D721Med (cell line): Measurements from ENCODE around the gene TRPM3.

Experiments used
- DNase-seq: peaks from one replicate; pipeline ENCODE4 v3.0.0; 2011; ENCODE audit warnings: low spot score; ENCODE audit not compliant: insufficient read length
- FAIRE-seq: peaks from 2 replicates; lab custom pipeline; 2011; peaks lifted over from hg19 to GRCh38; lab: Jason Lieb, UNC
- TF ChIP-seq, protein P1 (sequence below): IDR thresholded peaks from 2 replicates; pipeline ENCODE4 v1.5.1; 2012; ENCODE audit warnings: mild to moderate bottlenecking, control low read depth; ENCODE audit not compliant: insufficient read depth; ENCODE audit errors: missing control alignments

Gene TRPM3

GRCh38 chr9:70832492-70832891 is 288.9 kb downstream of the TRPM3 start:
- no peak for FAIRE-seq
- TF ChIP-seq, protein P1, sequence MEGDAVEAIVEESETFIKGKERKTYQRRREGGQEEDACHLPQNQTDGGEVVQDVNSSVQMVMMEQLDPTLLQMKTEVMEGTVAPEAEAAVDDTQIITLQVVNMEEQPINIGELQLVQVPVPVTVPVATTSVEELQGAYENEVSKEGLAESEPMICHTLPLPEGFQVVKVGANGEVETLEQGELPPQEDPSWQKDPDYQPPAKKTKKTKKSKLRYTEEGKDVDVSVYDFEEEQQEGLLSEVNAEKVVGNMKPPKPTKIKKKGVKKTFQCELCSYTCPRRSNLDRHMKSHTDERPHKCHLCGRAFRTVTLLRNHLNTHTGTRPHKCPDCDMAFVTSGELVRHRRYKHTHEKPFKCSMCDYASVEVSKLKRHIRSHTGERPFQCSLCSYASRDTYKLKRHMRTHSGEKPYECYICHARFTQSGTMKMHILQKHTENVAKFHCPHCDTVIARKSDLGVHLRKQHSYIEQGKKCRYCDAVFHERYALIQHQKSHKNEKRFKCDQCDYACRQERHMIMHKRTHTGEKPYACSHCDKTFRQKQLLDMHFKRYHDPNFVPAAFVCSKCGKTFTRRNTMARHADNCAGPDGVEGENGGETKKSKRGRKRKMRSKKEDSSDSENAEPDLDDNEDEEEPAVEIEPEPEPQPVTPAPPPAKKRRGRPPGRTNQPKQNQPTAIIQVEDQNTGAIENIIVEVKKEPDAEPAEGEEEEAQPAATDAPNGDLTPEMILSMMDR, result no peak
- no peak for DNase-seq

GRCh38 chr9:70830618-70831017 is 290.8 kb downstream of the TRPM3 start:
- FAIRE-seq (no peak), DNase-seq (no peak)
- TF ChIP-seq, protein P1, result no peak

DNA sequence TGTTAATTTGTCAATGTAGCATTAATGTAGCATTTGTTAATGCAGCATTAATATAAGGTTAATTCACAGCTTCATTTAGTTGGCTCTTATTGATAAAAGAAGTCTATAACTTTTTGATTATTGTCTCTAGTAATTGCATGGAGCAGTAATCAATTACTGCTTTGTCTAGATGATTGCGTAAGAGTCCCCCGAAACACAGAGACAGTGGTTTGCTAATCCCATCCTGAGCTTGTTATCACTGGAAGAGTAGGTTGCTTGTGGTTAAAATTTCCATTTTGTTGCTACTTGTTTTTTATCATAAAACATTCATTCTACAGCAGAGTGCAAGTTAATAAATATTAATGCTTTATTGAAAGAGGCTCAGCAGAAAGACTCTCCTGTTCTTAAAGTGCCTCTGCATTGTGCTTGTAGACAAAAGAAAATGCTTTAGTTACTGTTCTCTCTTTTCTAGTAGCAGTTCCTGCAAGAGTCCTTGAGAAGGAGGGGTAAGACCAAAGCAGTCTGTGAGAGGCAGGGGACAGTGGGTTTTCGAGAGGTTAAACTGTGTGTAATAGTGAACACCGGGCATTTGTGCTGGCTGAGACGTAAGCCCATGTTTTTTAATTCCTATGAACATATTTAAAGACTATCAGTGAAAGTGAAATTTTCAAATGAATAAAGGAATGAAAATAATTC is 291.7 kb downstream of the TRPM3 start:
- TF ChIP-seq, protein P1, result no peak
- FAIRE-seq (no peak), DNase-seq (no peak)

- DNase-seq (no peak), FAIRE-seq (no peak)
- TF ChIP-seq, protein P1, result no peak
Measured at GRCh38 chr9:70826562-70826961, 294.9 kb downstream of the TRPM3 start.

DNA sequence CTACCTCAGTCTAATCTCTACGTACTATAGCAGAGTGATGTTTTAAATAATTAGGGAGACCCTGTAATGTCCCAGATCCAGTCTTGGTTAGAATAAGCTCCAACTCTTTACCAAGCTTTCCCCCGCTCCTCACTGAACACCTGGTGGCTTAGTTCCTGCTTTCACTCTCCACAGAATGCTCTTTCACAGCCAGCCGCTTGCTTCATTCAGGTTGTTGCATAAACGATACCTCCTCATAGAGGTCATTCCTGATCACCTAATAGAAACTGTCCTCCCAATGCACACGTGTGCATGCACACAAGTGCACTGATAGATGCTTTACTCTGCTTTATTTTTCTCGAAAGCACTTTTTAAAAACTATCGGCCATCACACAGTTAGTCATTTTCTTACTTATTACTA is 298.1 kb downstream of the TRPM3 start:
- no peak for DNase-seq
- no peak for FAIRE-seq
- TF ChIP-seq, protein P1, result no peak

- TF ChIP-seq, protein P1, result no peak
- DNase-seq (no peak), FAIRE-seq (no peak)
Measured at GRCh38 chr9:70817311-70817710, 304.1 kb downstream of the TRPM3 start.

DNA sequence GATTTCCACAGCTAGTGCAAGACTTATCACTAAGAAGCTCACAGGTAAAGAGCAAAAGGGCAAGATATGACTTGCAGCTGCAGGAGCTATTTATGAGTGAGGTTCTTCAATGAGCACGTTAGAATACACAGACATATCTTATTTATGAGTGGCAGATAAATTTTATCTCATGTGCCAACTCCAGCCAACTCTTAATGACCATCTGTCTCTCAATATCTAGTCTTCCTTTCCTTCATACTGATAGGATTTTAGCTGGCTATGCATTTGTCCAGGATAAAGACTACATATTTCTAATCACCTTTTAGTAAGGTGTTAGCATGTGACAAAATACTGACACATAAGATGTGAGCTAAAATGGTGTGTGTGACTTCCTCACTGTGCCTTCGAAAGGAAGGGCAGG is 304.5 kb downstream of the TRPM3 start:
- DNase-seq (no peak), FAIRE-seq (no peak)
- TF ChIP-seq, protein P1, result no peak
